HL-60/S4 treated with phorbol 12-myristate 13-acetate at 8.2 ng/mL for 4 days and 3 days (cell line): ENCODE data around the gene MRPL52.
"Not testable (repeated sequence)": the region's sequence is repeated elsewhere in the genome, so short reads cannot be mapped to it uniquely, and the experiment has no call there.

Experiments
- in situ Hi-C: fragments of 300-500 bp; cut with MboI; formaldehyde crosslinking; loops from 2 replicates; pipeline ENCODE4 v1.15.0; 2022; ENCODE audit warnings: low sequenced_read_pairs

Gene MRPL52

DNA sequence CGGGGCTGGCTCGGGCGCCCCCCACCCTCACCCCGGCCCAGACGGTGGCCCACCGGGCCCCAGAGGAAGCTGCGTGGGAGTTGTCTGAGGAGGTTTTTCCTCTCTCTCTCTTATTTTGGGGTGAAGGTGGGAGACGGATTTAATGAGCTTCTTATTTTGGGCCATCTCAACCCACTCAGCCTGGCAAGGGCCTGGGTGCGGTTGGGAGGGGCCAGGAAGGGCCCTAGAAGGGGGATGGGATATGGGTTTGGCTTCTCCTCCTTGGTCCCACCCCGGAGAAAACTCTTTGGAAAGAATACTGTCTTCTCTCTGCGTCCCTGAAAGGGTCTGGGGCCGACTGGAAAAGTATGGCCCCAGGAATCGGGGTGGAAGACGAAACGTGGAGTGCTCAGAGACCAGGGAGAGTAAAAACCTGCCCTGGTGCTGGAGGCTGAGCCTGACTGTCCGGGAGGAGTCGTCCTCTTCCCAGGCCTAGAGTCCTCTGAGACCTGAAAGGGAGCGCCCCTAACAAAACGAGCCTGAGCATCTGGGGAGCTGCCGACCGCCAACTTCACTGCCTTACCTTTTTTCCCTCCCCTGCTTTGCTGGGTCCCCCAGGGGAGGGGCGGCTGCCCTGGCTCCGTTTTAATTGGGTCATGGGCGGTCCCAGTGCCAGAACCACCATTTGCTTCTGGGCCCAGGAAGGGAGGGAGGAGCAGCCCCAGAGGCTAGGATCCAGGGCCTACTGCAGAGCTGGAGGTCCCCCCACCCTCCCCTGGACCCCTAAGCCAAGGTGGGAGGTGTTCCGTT, 8.3 kb downstream of the MRPL52 start:
- in situ Hi-C loops, result no loop called here

GRCh38 chr14:22838631-22839041, 8.9 kb downstream of the MRPL52 start:
- in situ Hi-C loops, result no loop called here

DNA sequence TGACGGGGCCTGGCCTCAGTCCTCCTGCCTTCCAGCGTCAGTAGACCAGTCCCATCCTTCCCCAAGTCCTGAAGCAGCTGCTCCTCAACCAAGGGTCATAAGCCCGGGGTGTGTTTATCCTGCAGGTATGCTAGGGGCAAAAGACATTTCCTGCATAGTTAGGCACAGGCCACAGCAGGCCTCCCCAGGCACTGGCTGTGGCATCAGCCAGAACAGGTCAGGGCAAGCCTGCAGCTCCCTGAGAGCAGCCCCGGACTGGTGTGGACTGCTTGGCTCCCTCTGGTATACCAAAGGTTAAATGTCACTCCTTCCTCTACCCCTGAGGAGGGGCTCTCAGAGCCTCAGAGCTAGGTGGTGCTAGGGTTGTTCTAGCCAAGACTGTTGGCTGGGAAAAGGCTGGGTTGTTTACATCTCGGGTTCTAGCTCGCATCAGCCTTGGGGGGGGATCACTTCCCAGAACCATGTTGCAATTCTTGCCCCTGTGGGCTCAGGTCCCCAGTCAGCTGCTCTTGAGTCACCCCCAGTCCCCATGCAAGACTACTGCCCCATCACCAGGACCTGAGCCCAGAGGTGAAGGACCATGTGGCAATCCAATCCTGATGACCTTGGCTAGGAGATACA, 9.6 kb downstream of the MRPL52 start:
- in situ Hi-C loops, result no loop called here

DNA sequence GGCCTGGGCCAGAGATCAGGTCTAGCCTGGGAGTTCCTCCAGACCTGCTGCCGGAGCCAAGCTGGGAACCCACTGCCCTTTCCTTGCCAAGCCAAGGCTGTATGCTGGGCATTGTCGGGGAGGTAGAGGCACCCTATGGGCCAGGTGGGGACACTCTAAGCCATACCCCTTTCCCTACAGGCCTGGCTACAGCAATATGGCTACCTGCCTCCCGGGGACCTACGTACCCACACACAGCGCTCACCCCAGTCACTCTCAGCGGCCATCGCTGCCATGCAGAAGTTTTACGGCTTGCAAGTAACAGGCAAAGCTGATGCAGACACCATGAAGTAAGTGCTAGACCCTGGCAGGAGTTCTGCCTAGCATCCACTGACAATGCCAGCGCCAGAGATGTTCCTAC, 11.6 kb downstream of the MRPL52 start:
- in situ Hi-C loops, result no loop called here

GRCh38 chr14:22841769-22842168, 12.1 kb downstream of the MRPL52 start:
- in situ Hi-C loops, result no loop called here

GRCh38 chr14:22842211-22843122, 12.8 kb downstream of the MRPL52 start:
- in situ Hi-C loops, result no loop called here

- in situ Hi-C loops, result no loop called here
Measured at GRCh38 chr14:22843123-22843925, 13.6 kb downstream of the MRPL52 start.

GRCh38 chr14:22844221-22845102, 14.8 kb downstream of the MRPL52 start:
- in situ Hi-C loops, result no loop called here

DNA sequence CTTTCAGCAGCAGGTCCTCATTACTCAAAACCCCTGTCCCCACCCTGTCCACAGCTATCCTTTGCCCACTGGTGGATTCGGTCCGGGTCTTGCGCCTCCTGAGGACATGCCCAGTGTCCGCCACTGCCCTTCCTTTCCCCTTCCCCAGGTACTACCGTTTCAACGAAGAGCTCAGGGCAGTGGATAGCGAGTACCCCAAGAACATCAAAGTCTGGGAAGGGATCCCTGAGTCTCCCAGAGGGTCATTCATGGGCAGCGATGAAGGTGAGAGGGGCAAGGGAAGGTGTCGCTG, 15.4 kb downstream of the MRPL52 start:
- in situ Hi-C loops, result no loop called here

- in situ Hi-C loops, result no loop called here
Measured at GRCh38 chr14:22845821-22846625, 16.3 kb downstream of the MRPL52 start.

DNA sequence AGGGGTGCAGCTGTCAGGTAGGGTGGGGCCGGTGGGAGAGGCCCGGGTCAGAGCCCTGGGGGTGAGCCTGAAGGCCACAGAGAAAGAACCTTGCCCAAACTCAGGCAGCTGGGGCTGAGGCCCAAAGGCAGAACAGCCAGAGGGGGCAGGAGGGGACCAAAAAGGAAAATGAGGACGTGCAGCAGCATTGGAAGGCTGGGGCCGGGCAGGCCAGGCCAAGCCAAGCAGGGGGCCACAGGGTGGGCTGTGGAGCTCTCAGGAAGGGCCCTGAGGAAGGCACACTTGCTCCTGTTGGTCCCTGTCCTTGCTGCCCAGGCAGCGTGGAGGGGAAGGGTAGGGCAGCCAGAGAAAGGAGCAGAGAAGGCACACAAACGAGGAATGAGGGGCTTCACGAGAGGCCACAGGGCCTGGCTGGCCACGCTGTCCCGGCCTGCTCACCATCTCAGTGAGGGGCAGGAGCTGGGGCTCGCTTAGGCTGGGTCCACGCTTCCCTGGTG, 17.2 kb downstream of the MRPL52 start:
- in situ Hi-C loops, result no loop called here

GRCh38 chr14:22847661-22848341, 18.1 kb downstream of the MRPL52 start:
- in situ Hi-C loops, result no loop called here

- in situ Hi-C loops, result no loop called here
Measured at GRCh38 chr14:22848351-22849164, 18.9 kb downstream of the MRPL52 start.

GRCh38 chr14:22849212-22849819, 19.6 kb downstream of the MRPL52 start:
- in situ Hi-C loops, result no loop called here

GRCh38 chr14:22850944-22851764, 21.5 kb downstream of the MRPL52 start:
- in situ Hi-C loops, result no loop called here

GRCh38 chr14:22852178-22852577, 22.5 kb downstream of the MRPL52 start:
- in situ Hi-C loops, result not testable (repeated sequence)
